HepG2 (cell line): ENCODE data around the gene CGB5. TPM values are rescaled to one million over a fixed set of nuclear protein-coding genes. Genes with fewer than 3 reads are reported as not detected.
A peak's percentile ranks its signal among the peaks of the same experiment; 100 is the strongest.

Experiments used
- E2F5 ChIP-seq: sonication (generic); formaldehyde crosslinking; conservative IDR thresholded peaks from 2 replicates; pipeline ENCODE4 v1.4.0; 2020; ENCODE audit warnings: missing genetic modification reagents
- GABPA ChIP-seq, 2 experiments: IDR thresholded peaks; 2 replicates each; pipeline ENCODE4 v1.6.1; 2011 to 2016; ENCODE audit warnings: low read depth in 2 of 2, low read length in 1 of 2, missing biosample characterization in 1 of 2, missing genetic modification characterization in 1 of 2
- NFIC ChIP-seq: IDR thresholded peaks from 2 replicates; pipeline ENCODE4 v1.6.1; 2012; ENCODE audit warnings: mild to moderate bottlenecking, low read length, inconsistent platforms
- PAXIP1 ChIP-seq: sonication (generic); formaldehyde crosslinking; conservative IDR thresholded peaks from 2 replicates; pipeline ENCODE4 v1.4.0; 2020; ENCODE audit warnings: mild to moderate bottlenecking, missing genetic modification reagents, moderate library complexity
- REXO4 ChIP-seq: sonication (generic); formaldehyde crosslinking; IDR thresholded peaks from 2 replicates; pipeline ENCODE4 v1.8.0; 2022; ENCODE audit warnings: missing genetic modification reagents, mild to moderate bottlenecking, borderline replicate concordance
- SRSF1 ChIP-seq: fragments of 200-400 bp; formaldehyde crosslinking; optimal IDR thresholded peaks from 2 replicates; pipeline ENCODE3; 2017; ENCODE audit warnings: mild to moderate bottlenecking, low read depth, low read length, moderate library complexity
- ZBTB25 ChIP-seq: IDR thresholded peaks from 2 replicates; pipeline ENCODE4 v1.6.1; 2018; ENCODE audit warnings: missing genetic modification reagents
- ZNF18 ChIP-seq: sonication (generic); formaldehyde crosslinking; IDR thresholded peaks from 2 replicates; pipeline ENCODE4 v1.8.0; 2022; ENCODE audit warnings: mild to moderate bottlenecking, missing genetic modification reagents; ENCODE audit not compliant: insufficient replicate concordance
- ZNF205 ChIP-seq: IDR thresholded peaks from 2 replicates; pipeline ENCODE4 v1.6.1; 2018; ENCODE audit warnings: missing biosample characterization, missing genetic modification reagents
- ZNF350 ChIP-seq: sonication (generic); formaldehyde crosslinking; IDR thresholded peaks from 2 replicates; pipeline ENCODE4 v1.4.0; 2020; ENCODE audit warnings: mild to moderate bottlenecking, low read depth, missing genetic modification reagents, borderline replicate concordance
- ZNF382 ChIP-seq: sonication (generic); formaldehyde crosslinking; IDR thresholded peaks from 2 replicates; pipeline ENCODE4 v1.5.0; 2020; ENCODE audit warnings: missing genetic modification reagents, mild to moderate bottlenecking, borderline replicate concordance
- ZNF512B ChIP-seq: sonication (generic); formaldehyde crosslinking; IDR thresholded peaks from 2 replicates; pipeline ENCODE4 v1.5.1; 2020; ENCODE audit warnings: missing genetic modification reagents, mild to moderate bottlenecking, borderline replicate concordance
- ZNF777 ChIP-seq: sonication (generic); formaldehyde crosslinking; IDR thresholded peaks from 2 replicates; pipeline ENCODE4 v1.4.0; 2020; ENCODE audit warnings: missing genetic modification reagents
- polyA plus RNA-seq, 8 experiments: library from polyadenylated mRNA; depleted of rRNA in 3 of 8; stranded (reverse) in 7 of 8; unstranded in 1 of 8; fragments of >200 nt; fragmentation: Illumina TruSeq in 4 of 8; extraction: Trizol in 4 of 8; gene quantifications; 2 replicates each; pipeline versions ENCODE4 v1.2.1 to v1.2.3, GENCODE V29; 2011 to 2016; ENCODE audit warnings: low read depth in 4 of 8, missing spikeins in 1 of 8, mixed read lengths in 1 of 8; ENCODE audit not compliant: insufficient read depth in 1 of 8
- total RNA-seq, 5 experiments: library from RNA; depleted of rRNA; stranded (reverse); fragments of >200 nt; fragmentation: Illumina TruSeq; extraction: Trizol; gene quantifications; 2 replicates each; pipeline ENCODE4 v1.2.3, GENCODE V29; 2016; ENCODE audit warnings: low read depth in 1 of 5

The CGB5 gene
- total and polyA plus RNA-seq, 2 of the 13 experiments (the other 11 are each of a cell fraction or from before 2014, with no cell fraction given), result not detected

GRCh38 chr19:49017666-49018351, 25.8 kb upstream of the CGB5 start (continued):
- TF ChIP-seq REXO4, result 0 out of 2 replicates have a peak, but pooled peaks have one; percentile 27
- TF ChIP-seq ZNF350, result no peak
- no peak for TF ChIP-seq NFIC
- TF ChIP-seq ZNF205, result no peak
- no peak for TF ChIP-seq ZNF382 (CRISPR knock-in tag)
- no peak for TF ChIP-seq SRSF1
- no peak for TF ChIP-seq ZNF512B (CRISPR knock-in tag)
- peak; percentile 56 for TF ChIP-seq ZNF777 (CRISPR knock-in tag)
- no peak for TF ChIP-seq ZNF18
- TF ChIP-seq E2F5, result no peak
- no peak for TF ChIP-seq PAXIP1 (CRISPR knock-in tag)
- no peak for TF ChIP-seq GABPA (IDR thresholded peaks at IDR 0.05; ENCODE audit: low read depth, low read length)
- TF ChIP-seq GABPA (CRISPR knock-in tag; IDR thresholded peaks at IDR 0.05; ENCODE audit: low read depth), result no peak
- TF ChIP-seq ZBTB25 (CRISPR knock-in tag), result no peak
